ENCODE results near the gene IFT22. TPM values are rescaled to one million over a fixed set of nuclear protein-coding genes. Genes with fewer than 3 reads are reported as not detected.

Gene IFT22
- total RNA-seq, 1 experiment from 2014 or later: 15.5 TPM

GRCh38 chr7:101367676-101368075, 46.1 kb upstream of the IFT22 start:
- ATAC-seq (no peak), DNase-seq (ENCODE audit: low spot score) (no peak)
- ChIA-PET CTCF (interaction anchor here (0.7 to 3.2 kb wide), 5 partner anchors 33 to 85 kb away, joined by 3 to 19 read pairs (median 3); no protein-coding TSS in a partner anchor), POLR2A (interaction anchor here (0.7 kb wide), 1 partner anchor 44 kb away, joined by 3 read pairs; no protein-coding TSS in a partner anchor)
- Mint-ChIP-seq H3K4me1 (peaks cover 28% of the 10 kb centered on the region), H3K27me3 (ENCODE audit: low read depth) (no peaks in the 10 kb centered on the region), H3K4me3 (no peak overlapping the region), H3K9me3 (peaks cover 10% of the 10 kb centered on the region), H3K27ac (peak overlapping the region; percentile 26; the same call in 1 of the 2 replicates), H3K36me3 (peaks cover 24% of the 10 kb centered on the region)
- no peak for TF ChIP-seq GABPB1 (CRISPR knock-in tag; IDR thresholded peaks at IDR 0.05)
- no peak for TF ChIP-seq ZNF425 (CRISPR knock-in tag; conservative IDR thresholded peaks at IDR 0.05)
- TF ChIP-seq ARID4B (CRISPR knock-in tag; IDR thresholded peaks at IDR 0.05; ENCODE audit: borderline replicate concordance): no peak
- no peak for TF ChIP-seq USF1 (CRISPR knock-in tag; IDR thresholded peaks at IDR 0.05)
- TF ChIP-seq IRF2 (CRISPR knock-in tag; IDR thresholded peaks at IDR 0.05; ENCODE audit: borderline replicate concordance, low read depth): no peak
- no peak for TF ChIP-seq MLX (CRISPR knock-in tag; IDR thresholded peaks at IDR 0.05)
- no peak for TF ChIP-seq EMX1 (CRISPR knock-in tag; IDR thresholded peaks at IDR 0.05)
- no peak for TF ChIP-seq RELA (CRISPR knock-in tag; IDR thresholded peaks at IDR 0.05; ENCODE audit: borderline replicate concordance)
- TF ChIP-seq ZMAT4 (CRISPR knock-in tag; IDR thresholded peaks at IDR 0.05): no peak
- TF ChIP-seq SMAD4 (CRISPR knock-in tag; IDR thresholded peaks at IDR 0.05): no peak
- no peak for TF ChIP-seq ZNF219 (CRISPR knock-in tag; IDR thresholded peaks at IDR 0.05; ENCODE audit: borderline replicate concordance)
- no peak for TF ChIP-seq ERG (CRISPR knock-in tag; IDR thresholded peaks at IDR 0.05)
- TF ChIP-seq PRDM15 (CRISPR knock-in tag; IDR thresholded peaks at IDR 0.05): no peak
- no peak for TF ChIP-seq ATF2 (CRISPR knock-in tag; IDR thresholded peaks at IDR 0.05; ENCODE audit: borderline replicate concordance, low read depth)
- no peak for TF ChIP-seq ESRRA (CRISPR knock-in tag; IDR thresholded peaks at IDR 0.05; ENCODE audit: borderline replicate concordance)
- no peak for TF ChIP-seq STAT6 (CRISPR knock-in tag; conservative IDR thresholded peaks at IDR 0.05; ENCODE audit: low read depth)
- no peak for TF ChIP-seq SOX15 (CRISPR knock-in tag; IDR thresholded peaks at IDR 0.05)
